T-helper 1 cell treated with Interleukin-12 subunit alpha and Interleukin-12 subunit beta and Interleukin-4 antibody, amounts not matched to agents 30 μg/mL and 1 μg/mL, for 36 hours (primary cell): Measurements from ENCODE around the gene ZNF22.

Source experiments
- H3K27ac Mint-ChIP-seq: one replicate; pipeline ENCODE4 v1.8.0; 2021; ENCODE audit warnings: mild to moderate bottlenecking, mixed read lengths
- H3K27me3 Mint-ChIP-seq: one replicate; pipeline ENCODE4 v1.8.0; 2021; ENCODE audit warnings: low read depth, mixed read lengths
- H3K36me3 Mint-ChIP-seq: one replicate; pipeline ENCODE4 v1.8.0; 2021; ENCODE audit warnings: low read depth, mixed read lengths
- H3K4me1 Mint-ChIP-seq: one replicate; pipeline ENCODE4 v1.8.0; 2021; ENCODE audit warnings: low read depth, mixed read lengths
- H3K4me3 Mint-ChIP-seq: one replicate; pipeline ENCODE4 v1.8.0; 2021; ENCODE audit warnings: mild to moderate bottlenecking, moderate library complexity, mixed read lengths
- H3K9me3 Mint-ChIP-seq: one replicate; pipeline ENCODE4 v1.8.0; 2021; ENCODE audit warnings: mixed read lengths

Gene ZNF22

DNA sequence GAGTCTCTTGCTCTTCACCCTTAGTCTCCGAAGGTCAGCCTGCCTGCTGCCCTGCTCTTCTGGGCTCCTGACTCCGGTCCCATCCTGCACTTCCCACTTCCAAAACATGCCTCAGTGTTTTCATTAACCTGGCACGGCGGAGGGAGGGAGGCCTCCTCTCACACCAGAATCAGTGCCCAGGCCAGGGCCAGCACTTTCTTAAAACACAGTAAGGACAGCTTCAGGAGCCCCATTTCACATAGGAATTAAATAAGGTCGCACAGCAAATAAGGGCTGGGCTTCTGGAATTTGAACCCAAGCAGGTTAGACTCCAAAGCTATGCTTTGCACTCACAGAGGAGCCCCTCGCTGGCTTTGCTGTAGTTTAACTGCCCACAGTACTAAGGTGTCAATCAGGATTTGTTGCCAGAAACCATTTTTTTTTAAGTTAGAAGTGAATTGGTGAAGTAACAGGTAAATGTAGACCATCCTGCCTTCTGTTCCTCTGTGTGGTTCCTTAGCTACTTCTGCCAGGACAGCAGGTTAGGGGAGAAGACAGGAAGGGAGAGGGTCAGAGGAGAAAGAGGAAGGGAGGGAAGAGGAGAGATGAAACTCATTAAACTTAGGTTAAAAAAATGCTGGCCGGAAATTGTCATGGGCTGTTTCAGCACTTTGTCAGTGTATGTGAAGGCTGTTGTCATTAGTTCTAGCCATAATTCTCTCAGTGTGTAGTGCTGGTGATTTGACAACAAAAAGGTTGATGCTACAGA is 40.1 kb upstream of the ZNF22 start:
- no peaks in the 10 kb centered on the region for H3K27me3 Mint-ChIP-seq
- H3K4me1 Mint-ChIP-seq, result peaks cover 22% of the 10 kb centered on the region
- no peaks in the 10 kb centered on the region for H3K9me3 Mint-ChIP-seq
- H3K36me3 Mint-ChIP-seq, result peaks cover 10% of the 10 kb centered on the region
- H3K4me3 Mint-ChIP-seq, result peak overlapping the region; percentile 80
- H3K27ac Mint-ChIP-seq, result no peak overlapping the region

DNA sequence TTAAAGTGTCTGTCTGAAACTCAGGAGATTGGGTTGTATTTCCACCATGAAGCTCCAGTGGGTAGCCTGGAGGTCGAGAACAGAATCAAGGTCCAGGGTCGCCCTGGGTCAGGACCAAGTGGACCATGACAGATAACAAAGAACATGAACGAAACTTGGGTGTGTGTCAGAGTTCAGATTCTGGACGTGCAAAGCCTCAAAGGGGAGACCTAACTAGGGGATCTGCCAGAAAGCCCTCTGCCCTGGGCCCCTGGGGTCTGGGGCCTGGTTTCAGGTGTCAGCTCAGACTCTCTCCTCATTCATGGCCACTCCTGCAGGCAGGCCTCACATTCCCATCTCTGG is 39.5 kb upstream of the ZNF22 start:
- no peak overlapping the region for H3K27ac Mint-ChIP-seq
- no peak overlapping the region for H3K4me3 Mint-ChIP-seq
- peaks cover 24% of the 10 kb centered on the region for H3K4me1 Mint-ChIP-seq
- peaks cover 5% of the 10 kb centered on the region for H3K36me3 Mint-ChIP-seq
- H3K27me3 Mint-ChIP-seq, result no peaks in the 10 kb centered on the region
- no peaks in the 10 kb centered on the region for H3K9me3 Mint-ChIP-seq

DNA sequence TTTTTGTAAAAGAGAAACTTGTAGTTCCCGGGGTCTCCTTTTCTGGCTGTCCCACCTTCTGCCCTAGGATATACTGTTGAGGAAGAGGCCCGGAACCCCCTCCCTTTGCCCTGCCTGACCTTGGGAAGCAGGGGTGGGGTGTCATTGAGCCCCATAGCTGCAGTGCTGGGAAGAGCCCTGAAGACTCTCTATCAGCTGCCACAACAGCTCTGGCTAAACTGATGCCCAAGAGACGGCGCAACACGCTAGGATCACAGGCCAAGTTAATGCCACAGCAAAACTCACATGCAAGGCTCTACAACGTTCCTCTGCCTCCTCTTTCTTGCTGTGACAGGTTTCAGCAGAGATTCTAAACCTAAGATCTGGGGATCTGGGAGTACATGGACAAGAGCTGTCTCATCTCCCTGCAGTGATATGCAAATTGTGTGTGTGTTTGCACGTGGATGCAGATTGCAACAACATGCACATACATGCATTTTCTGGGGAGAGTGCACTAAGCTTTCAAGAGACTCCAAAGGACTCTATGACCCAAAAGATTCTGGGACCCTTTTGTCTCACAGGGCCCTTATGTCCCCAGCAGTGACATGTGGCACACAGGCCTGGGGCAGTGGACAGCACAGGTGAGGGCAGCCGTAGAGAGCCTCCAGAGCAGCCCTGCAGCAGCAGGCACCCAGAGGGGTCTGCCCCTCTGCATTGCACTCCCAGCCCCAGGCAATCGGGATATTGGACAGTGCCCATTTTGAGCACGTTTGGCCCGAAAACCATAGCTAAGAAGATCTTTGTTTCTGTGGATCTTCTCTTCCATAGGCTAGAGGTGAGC is 38.6 kb upstream of the ZNF22 start:
- Mint-ChIP-seq H3K9me3 (no peaks in the 10 kb centered on the region), H3K27ac (no peak overlapping the region), H3K4me3 (no peak overlapping the region), H3K27me3 (no peaks in the 10 kb centered on the region), H3K4me1 (peaks cover 25% of the 10 kb centered on the region), H3K36me3 (peaks cover 2% of the 10 kb centered on the region)

DNA sequence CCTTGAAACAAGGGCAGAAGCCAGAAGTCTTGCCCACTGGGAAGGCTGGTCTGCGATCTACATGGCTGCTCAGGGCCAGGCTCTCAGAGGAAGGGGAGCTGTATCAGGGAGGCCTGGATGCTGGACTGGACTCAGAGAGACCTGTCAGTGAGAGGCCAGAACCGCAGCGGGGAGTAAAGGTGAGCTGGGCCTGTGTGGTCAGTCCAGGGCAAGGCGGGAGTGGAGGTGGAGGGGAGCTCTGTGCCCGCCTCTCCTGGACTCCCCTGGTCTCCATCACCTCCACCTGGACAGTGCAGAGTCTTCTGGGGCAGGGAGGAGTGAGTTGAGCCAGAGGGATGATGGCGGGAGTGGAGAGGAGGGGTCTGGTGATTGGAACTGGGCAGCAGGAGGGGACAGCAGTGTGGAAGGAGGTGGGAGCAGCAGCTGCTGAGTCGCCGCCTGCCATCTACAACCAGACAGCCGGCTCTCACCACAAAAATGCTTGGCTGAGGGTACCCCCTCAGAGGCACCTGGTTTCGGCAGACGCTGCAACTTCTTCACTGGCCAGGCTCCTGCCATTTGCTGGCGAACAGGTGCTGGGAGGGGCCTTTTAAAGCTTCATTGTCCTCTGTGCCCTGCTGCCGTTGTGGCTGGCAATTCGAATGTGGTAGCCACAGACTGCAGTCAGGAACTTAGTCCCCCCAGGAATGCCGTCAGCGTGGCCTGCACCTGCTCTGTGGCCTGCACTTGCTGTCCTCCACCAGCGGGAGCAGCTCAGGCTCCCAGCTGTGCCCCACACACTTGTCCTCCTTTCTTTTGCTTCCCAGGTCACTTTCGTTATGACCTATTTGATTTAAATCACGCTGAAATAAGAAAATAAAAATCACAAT is 37.6 kb upstream of the ZNF22 start:
- no peak overlapping the region for H3K4me3 Mint-ChIP-seq
- no peak overlapping the region for H3K27ac Mint-ChIP-seq
- H3K4me1 Mint-ChIP-seq, result peaks cover 33% of the 10 kb centered on the region
- H3K27me3 Mint-ChIP-seq, result no peaks in the 10 kb centered on the region
- peaks cover 2% of the 10 kb centered on the region for H3K36me3 Mint-ChIP-seq
- H3K9me3 Mint-ChIP-seq, result no peaks in the 10 kb centered on the region

GRCh38 chr10:44963772-44964633 is 36.7 kb upstream of the ZNF22 start:
- H3K36me3 Mint-ChIP-seq, result peaks cover 2% of the 10 kb centered on the region
- H3K4me3 Mint-ChIP-seq, result no peak overlapping the region
- no peak overlapping the region for H3K27ac Mint-ChIP-seq
- no peaks in the 10 kb centered on the region for H3K27me3 Mint-ChIP-seq
- peaks cover 35% of the 10 kb centered on the region for H3K4me1 Mint-ChIP-seq
- H3K9me3 Mint-ChIP-seq, result no peaks in the 10 kb centered on the region

DNA sequence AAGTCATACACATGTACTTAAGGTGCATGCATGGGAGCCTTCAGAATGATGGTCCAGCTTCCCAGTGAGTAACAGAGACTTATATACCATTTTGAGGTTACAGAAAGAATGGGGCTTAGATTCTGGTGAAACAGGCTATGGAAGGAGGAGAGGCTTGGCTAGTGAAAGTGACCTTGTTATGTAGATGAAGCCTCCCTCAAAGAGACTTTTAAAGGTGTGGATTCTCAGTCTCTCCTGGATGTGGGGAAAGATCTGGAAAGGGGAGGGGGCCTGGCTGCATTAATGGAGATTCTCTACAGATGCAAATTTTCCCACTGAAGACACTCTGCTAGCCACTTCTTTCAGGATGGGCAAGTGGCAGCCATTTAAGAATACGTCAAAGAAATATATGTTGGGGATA is 35.6 kb upstream of the ZNF22 start:
- no peaks in the 10 kb centered on the region for H3K9me3 Mint-ChIP-seq
- no peaks in the 10 kb centered on the region for H3K27me3 Mint-ChIP-seq
- H3K27ac Mint-ChIP-seq, result no peak overlapping the region
- peaks cover 40% of the 10 kb centered on the region for H3K4me1 Mint-ChIP-seq
- peaks cover 2% of the 10 kb centered on the region for H3K36me3 Mint-ChIP-seq
- H3K4me3 Mint-ChIP-seq, result no peak overlapping the region

GRCh38 chr10:44965651-44966097 is 35.0 kb upstream of the ZNF22 start:
- Mint-ChIP-seq H3K9me3 (no peaks in the 10 kb centered on the region), H3K4me3 (no peak overlapping the region), H3K27me3 (no peaks in the 10 kb centered on the region), H3K4me1 (peaks cover 38% of the 10 kb centered on the region), H3K27ac (peak overlapping the region; percentile 38), H3K36me3 (peaks cover 2% of the 10 kb centered on the region)

DNA sequence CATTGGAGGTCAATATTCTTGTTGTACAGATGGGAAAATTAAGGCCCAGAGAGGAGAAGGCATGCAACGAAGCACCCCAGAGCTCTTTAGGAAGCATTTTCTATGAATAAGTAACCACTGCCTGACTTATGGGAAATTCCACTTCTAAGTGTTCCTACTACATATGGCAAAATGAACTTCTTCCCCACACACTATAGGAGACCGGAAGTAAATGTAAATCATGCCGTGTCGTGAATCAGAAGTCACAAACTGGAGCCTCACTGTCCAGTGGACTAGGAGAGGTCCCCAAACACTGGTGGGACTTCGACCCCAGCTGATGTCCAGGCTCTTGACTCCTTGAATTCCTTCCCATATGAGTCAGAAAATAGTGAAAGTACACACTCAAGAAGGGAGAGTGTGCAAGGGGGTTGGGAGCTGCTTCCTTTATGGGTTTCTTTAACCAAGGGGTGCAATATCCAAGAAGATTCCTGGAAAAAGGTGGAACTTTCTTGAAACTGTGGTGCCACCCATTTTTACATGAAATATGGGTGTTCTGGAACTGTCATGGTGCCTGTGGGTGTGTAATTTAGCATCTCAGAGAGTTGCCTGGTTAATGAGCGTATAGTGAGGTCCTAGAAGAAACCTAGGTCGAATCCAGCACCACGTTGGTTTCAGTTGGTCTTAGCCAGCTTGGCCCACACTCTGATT is 34.5 kb upstream of the ZNF22 start:
- peaks cover 2% of the 10 kb centered on the region for H3K36me3 Mint-ChIP-seq
- no peak overlapping the region for H3K4me3 Mint-ChIP-seq
- no peaks in the 10 kb centered on the region for H3K27me3 Mint-ChIP-seq
- H3K27ac Mint-ChIP-seq, result peak overlapping the region; percentile 38
- peaks cover 36% of the 10 kb centered on the region for H3K4me1 Mint-ChIP-seq
- no peaks in the 10 kb centered on the region for H3K9me3 Mint-ChIP-seq

DNA sequence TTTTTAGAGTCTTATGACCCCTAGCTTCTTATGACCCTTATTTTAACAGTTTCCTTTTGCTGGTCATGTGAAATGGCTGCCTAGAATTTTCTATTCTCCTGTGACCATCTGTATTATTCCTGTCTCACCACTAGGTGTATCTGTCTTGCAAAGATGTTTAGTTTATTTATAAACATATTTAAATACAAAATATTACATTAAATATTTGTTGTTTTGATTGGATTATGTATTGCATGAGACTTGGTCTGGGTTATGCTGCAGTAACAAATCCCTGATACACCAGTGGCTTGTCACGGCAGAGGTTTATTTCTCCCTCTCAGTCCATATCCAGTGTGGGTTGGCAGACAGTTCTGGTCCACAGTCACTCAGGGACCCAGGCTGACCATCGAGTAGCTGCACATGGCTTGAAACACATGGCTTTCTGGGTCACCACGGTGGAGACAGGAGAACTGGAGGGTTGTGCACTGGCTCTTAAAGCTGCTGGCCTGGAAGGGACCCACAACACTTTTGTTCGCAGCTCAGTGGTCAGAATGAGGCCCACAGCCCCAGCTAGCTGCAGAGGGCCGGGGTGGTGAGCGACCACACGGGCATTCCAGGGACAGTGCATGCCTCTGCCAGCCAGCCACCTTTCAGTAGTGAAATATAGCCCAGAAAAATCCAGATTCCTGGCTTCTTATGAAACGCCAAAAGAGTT is 33.8 kb upstream of the ZNF22 start:
- H3K27ac Mint-ChIP-seq, result no peak overlapping the region
- peaks cover 2% of the 10 kb centered on the region for H3K36me3 Mint-ChIP-seq
- H3K4me3 Mint-ChIP-seq, result no peak overlapping the region
- no peaks in the 10 kb centered on the region for H3K27me3 Mint-ChIP-seq
- peaks cover 36% of the 10 kb centered on the region for H3K4me1 Mint-ChIP-seq
- no peaks in the 10 kb centered on the region for H3K9me3 Mint-ChIP-seq

DNA sequence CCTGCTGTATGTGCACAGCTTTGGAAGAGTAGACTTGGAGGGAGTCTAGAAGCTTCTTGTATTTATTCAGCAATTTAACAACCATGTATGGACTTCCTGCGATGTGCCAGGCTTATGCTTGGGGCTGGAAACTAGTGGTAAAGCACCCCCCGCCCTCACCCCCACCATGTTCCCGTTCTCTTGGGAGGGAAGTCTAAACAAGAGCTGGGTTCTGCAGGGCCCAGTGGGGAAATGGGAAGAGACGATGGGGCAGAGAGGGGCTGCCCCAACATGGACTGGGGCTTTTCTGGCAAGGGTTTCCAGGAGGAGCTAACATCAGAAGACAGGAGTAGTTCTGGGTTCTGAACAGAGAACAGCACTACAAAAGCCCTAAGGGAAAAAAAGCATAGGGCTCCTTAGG is 33.1 kb upstream of the ZNF22 start:
- H3K36me3 Mint-ChIP-seq, result peaks cover 2% of the 10 kb centered on the region
- H3K4me3 Mint-ChIP-seq, result peak overlapping the region; percentile 56
- no peaks in the 10 kb centered on the region for H3K9me3 Mint-ChIP-seq
- peaks cover 36% of the 10 kb centered on the region for H3K4me1 Mint-ChIP-seq
- peak overlapping the region; percentile 84 for H3K27ac Mint-ChIP-seq
- no peaks in the 10 kb centered on the region for H3K27me3 Mint-ChIP-seq

DNA sequence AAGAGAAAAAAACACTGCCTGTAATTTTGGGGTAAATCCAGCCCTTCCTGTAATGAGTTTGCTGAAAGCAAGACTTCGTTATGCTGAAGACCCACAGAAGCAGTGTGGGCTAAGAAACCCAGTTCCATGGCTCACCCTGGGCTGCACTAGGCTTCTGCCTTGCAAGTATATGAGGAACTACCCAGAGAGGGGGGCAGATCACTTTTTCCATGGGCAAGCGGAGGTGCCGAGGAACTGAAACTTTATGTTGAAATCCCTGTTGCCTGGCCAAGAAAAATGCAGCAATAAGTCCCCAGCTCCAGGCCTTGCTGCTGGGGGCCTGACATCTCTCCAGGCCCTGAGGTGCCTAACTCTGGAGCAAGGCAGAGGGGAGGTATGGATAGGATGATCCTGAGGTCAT is 32.6 kb upstream of the ZNF22 start:
- peak overlapping the region; percentile 84 for H3K27ac Mint-ChIP-seq
- no peaks in the 10 kb centered on the region for H3K9me3 Mint-ChIP-seq
- peak overlapping the region; percentile 56 for H3K4me3 Mint-ChIP-seq
- peaks cover 2% of the 10 kb centered on the region for H3K36me3 Mint-ChIP-seq
- peaks cover 37% of the 10 kb centered on the region for H3K4me1 Mint-ChIP-seq
- H3K27me3 Mint-ChIP-seq, result no peaks in the 10 kb centered on the region

DNA sequence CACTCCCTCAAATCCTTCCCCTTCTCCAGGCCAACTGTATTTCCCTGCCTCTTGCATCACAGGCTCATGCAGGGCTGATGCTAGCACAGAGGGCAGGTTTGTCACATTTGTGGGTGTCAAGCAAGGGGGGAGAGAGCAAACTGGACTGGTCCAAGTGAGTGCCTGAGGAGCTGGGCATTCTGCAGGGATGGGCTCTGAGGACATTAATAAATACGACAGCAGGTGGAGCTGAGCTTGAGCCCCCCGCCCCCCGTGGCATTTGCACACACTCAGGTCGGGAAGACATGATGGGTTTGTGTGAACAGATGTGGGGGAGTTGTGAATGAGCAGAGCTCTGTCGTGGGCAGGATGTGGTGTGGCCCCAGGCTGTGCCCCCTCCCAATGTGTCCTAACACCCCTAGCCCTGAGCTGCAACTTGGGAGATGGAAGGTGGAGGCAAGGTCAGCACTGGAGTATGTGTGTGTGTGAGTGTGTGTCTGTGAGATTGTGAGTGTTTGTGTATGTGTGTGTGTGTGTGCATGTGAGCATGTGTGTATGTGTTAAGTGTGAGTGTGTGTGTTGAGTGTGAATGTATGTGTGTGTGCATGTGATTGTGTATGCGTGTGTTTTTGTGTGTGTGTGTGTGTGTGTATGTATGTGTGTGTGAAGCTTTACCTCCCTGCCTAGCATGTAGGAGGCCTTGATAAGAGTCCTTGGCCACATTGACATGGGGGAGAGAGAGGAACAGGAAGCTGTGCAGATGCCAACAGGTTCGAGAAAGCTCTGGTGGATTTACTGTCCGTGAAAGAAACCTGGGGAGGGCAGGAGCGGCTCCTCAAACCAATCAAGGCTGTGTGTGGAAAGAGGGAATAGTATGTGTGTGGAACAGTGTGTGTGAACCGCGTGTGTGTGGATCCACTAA is 32.0 kb upstream of the ZNF22 start:
- Mint-ChIP-seq H3K27me3 (no peaks in the 10 kb centered on the region), H3K9me3 (no peaks in the 10 kb centered on the region), H3K27ac (peak overlapping the region; percentile 50), H3K4me1 (peaks cover 43% of the 10 kb centered on the region), H3K36me3 (peaks cover 2% of the 10 kb centered on the region), H3K4me3 (peak overlapping the region; percentile 37)
